Kidney (tissue), 14 donors: ENCODE results near the gene MBNL3. TPM values are rescaled to one million over a fixed set of nuclear protein-coding genes. Genes with fewer than 3 reads are reported as not detected.
A peak's percentile ranks its signal among the peaks of the same experiment; 100 is the strongest.

Experiments used
- DNase-seq, 5 donors: peaks; one replicate each; pipeline ENCODE4 v3.0.0-alpha.2; 2013 to 2020
- FAIRE-seq: peaks from 2 replicates; lab custom pipeline; 2012; peaks lifted over from hg19 to GRCh38; lab: Jason Lieb, UNC
- H3K27ac ChIP-seq, 2 donors: one replicate each; pipeline ENCODE4 v1.7.0; 2013; ENCODE audit warnings: low read depth in 2 of 2, low read length in 2 of 2, inconsistent platforms in 1 of 2
- H3K27me3 ChIP-seq: one replicate; pipeline ENCODE4 v1.7.1; 2013; ENCODE audit warnings: low read length, inconsistent platforms; ENCODE audit not compliant: control insufficient read depth, insufficient read depth
- H3K36me3 ChIP-seq, 3 donors: one replicate each; pipeline versions ENCODE4 v1.7.0 to v1.7.1; 2013; ENCODE audit warnings: low read length in 3 of 3, control low read depth in 1 of 3, inconsistent platforms in 1 of 3; ENCODE audit not compliant: insufficient read depth in 3 of 3, control insufficient read depth in 2 of 3
- H3K4me1 ChIP-seq, 3 donors: one replicate each; pipeline versions ENCODE4 v1.7.0 to v1.7.1; 2013; ENCODE audit warnings: low read length in 3 of 3, inconsistent platforms in 1 of 3, low read depth in 1 of 3; ENCODE audit not compliant: control insufficient read depth in 2 of 3, insufficient read depth in 2 of 3
- H3K4me3 ChIP-seq, 3 donors: one replicate each; pipeline versions ENCODE4 v1.7.0 to v1.8.1; 2013; ENCODE audit warnings: low read length in 3 of 3, control low read depth in 1 of 3, inconsistent platforms in 1 of 3
- H3K9ac ChIP-seq, 3 donors: one replicate each; pipeline versions ENCODE4 v1.7.0 to v1.7.1; 2013; ENCODE audit warnings: low read length in 3 of 3, control low read depth in 1 of 3, inconsistent platforms in 1 of 3
- H3K9me3 ChIP-seq, 3 donors: one replicate each; pipeline versions ENCODE4 v1.7.0 to v1.7.1; 2013; ENCODE audit warnings: low read length in 3 of 3, control low read depth in 1 of 3, inconsistent platforms in 1 of 3; ENCODE audit not compliant: control insufficient read depth in 2 of 3, insufficient read depth in 1 of 3
- CTCF ChIP-seq: IDR thresholded peaks from 3 replicates; pipeline ENCODE4 v1.5.1; 2012; ENCODE audit warnings: mild to moderate bottlenecking, moderate library complexity, borderline replicate concordance; ENCODE audit not compliant: insufficient read depth; ENCODE audit errors: extremely low read depth
- intact Hi-C: fragments of 100-400 bp; cut with DNase I; formaldehyde crosslinking; loops from one replicate; pipeline ENCODE4 v1.11.1; 2022
- polyA plus RNA-seq: library from polyadenylated mRNA; stranded (reverse); fragments of 350-450 nt; fragmentation: Illumina TruSeq; extraction: RNeasy Lipid Tissue Mini Kit (QIAGEN cat#74804); gene quantifications from one replicate; pipeline ENCODE4 v1.2.3, GENCODE V29; 2014; ENCODE audit warnings: low read depth, low replicate concordance; ENCODE audit not compliant: insufficient read depth
- total RNA-seq: library from RNA; stranded (reverse); fragmentation: NEBNext Ultra II Directional; extraction: Animal tissue kit (Norgen Biotek cat#: 25700); gene quantifications from one replicate; pipeline ENCODE4 v1.2.1, GENCODE V29; 2021
- donor health status: control.
- donor health status: control.
- donor health status: control.
- donor health status: control.
- donor health status: control.
- donor health status: DM: yes; HTN: yes; CAD: no.
- donor health status: Normal renal cell carcinoma (clear cell type).

Gene MBNL3
- total and polyA plus RNA-seq, 2 donors from 2014 or later = 3.3 to 34.5 TPM

GRCh38 chrX:132409780-132410556 lies 78.9 kb downstream of the MBNL3 start:
- Histone ChIP-seq H3K36me3 (no peaks in the 10 kb centered on the region), H3K4me3 (no peak overlapping the region), H3K9ac (no peak overlapping the region), H3K27ac (no peak overlapping the region), H3K27me3 (peaks cover 5% of the 10 kb centered on the region), H3K4me1 (no peaks in the 10 kb centered on the region), H3K9me3 (no peaks in the 10 kb centered on the region)
- no peak for TF ChIP-seq CTCF
- FAIRE-seq = no peak
- intact Hi-C loops = no loop called here
- DNase-seq = peak in 1 of 5 donors; percentile 15

- no peak overlapping the region for H3K27ac ChIP-seq
Observed at GRCh38 chrX:132407691-132408090, 81.1 kb downstream of the MBNL3 start.

GRCh38 chrX:132406106-132406505 lies 82.7 kb downstream of the MBNL3 start:
- no peak for FAIRE-seq
- no peak overlapping the region for H3K27ac ChIP-seq
- no peaks in the 10 kb centered on the region for H3K36me3 ChIP-seq
- TF ChIP-seq CTCF = no peak
- no peak for DNase-seq
- no peak overlapping the region for H3K4me3 ChIP-seq
- H3K27me3 ChIP-seq = peaks cover 3% of the 10 kb centered on the region
- H3K9me3 ChIP-seq = no peaks in the 10 kb centered on the region
- no peak overlapping the region for H3K9ac ChIP-seq
- intact Hi-C loops = no loop called here
- no peaks in the 10 kb centered on the region for H3K4me1 ChIP-seq

More at GRCh38 chrX:132407691-132408090, 81.1 kb downstream of the MBNL3 start:
- peaks cover 3% of the 10 kb centered on the region for H3K27me3 ChIP-seq
- no peak overlapping the region for H3K4me3 ChIP-seq
- H3K9ac ChIP-seq = no peak overlapping the region
- DNase-seq (no peak), FAIRE-seq (no peak)
- H3K9me3 ChIP-seq = no peaks in the 10 kb centered on the region
- intact Hi-C loops = no loop called here
- TF ChIP-seq CTCF = no peak
- no peaks in the 10 kb centered on the region for H3K4me1 ChIP-seq
- no peaks in the 10 kb centered on the region for H3K36me3 ChIP-seq
